Stimulated activated naive B cell treated with anti-CD40 and anti-IgM and Interleukin-4, amounts not matched to agents 10 μg/mL and 1 μg/mL and 100 μg/mL, for 72 hours (primary cell): ENCODE measurements around the gene VWA5B2.
A peak's percentile ranks its signal among the peaks of the same experiment; 100 is the strongest.

ENCODE experiments used
- ATAC-seq, 2 donors: fragments of 150-1000 bp; cut with Tn5 transposase; replicated peaks; 2 replicates each; pipeline ENCODE4 v1.10.0; 2021; ENCODE audit warnings: moderate library complexity in 1 of 2
- DNase-seq: peaks from one replicate; pipeline ENCODE4 v3.0.0; 2021
- H3K27ac Mint-ChIP-seq: one replicate; pipeline ENCODE4 v1.8.0; 2022; ENCODE audit warnings: mild to moderate bottlenecking, mixed read lengths
- H3K27me3 Mint-ChIP-seq, 2 donors: one replicate each; pipeline ENCODE4 v1.8.0; 2022; ENCODE audit warnings: mixed read lengths in 2 of 2
- H3K36me3 Mint-ChIP-seq, 2 donors: one replicate each; pipeline ENCODE4 v1.8.0; 2022; ENCODE audit warnings: mixed read lengths in 2 of 2, mild to moderate bottlenecking in 1 of 2
- H3K4me1 Mint-ChIP-seq, 2 donors: one replicate each; pipeline ENCODE4 v1.8.0; 2022; ENCODE audit warnings: mixed read lengths in 2 of 2, mild to moderate bottlenecking in 1 of 2
- H3K4me3 Mint-ChIP-seq, 2 donors: one replicate each; pipeline ENCODE4 v1.8.0; 2022; ENCODE audit warnings: mild to moderate bottlenecking in 2 of 2, mixed read lengths in 2 of 2, moderate library complexity in 1 of 2
- H3K9me3 Mint-ChIP-seq, 2 donors: one replicate each; pipeline ENCODE4 v1.8.0; 2022; ENCODE audit warnings: mixed read lengths in 2 of 2, mild to moderate bottlenecking in 1 of 2

Gene VWA5B2

DNA sequence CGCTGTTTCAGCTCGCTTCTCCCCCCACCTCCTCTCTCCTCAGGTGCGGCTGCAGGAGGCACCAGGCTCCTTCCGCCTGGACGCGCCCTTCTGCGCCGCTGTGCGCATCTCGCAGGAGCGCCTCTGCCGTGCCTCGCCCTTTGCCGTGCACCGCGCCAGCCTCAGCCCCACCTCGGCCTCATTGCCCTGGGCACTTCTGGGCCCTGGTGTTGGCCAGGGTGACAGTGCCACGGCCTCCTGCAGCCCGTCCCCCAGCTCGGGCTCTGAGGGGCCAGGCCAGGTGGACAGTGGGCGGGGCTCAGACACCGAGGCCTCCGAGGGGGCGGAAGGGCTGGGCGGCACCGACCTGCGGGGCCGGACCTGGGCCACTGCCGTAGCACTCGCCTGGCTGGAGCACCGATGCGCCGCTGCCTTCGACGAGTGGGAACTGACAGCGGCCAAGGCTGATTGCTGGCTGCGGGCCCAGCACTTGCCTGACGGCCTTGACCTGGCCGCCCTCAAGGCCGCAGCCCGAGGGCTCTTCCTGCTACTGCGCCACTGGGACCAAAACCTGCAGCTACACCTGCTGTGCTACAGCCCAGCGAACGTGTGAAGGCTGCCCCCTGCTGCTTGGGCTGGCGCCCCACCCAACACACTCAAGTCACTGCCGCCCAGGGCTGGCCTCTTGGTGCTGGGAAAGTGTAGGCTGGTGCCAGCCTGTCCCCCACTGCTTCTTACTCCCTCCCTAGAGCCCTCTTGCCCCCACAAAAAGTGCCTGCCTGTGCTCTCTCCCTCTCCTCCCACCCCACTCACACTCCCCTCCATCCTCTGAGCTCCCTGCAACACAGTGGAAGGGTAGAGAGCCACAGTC is 12.3 kb downstream of the VWA5B2 start:
- Mint-ChIP-seq H3K27me3 (no peaks in the 10 kb centered on the region), H3K27ac (no peak overlapping the region), H3K9me3 (no peaks in the 10 kb centered on the region), H3K36me3 (peaks cover 21 to 33% of the 10 kb centered on the region in 2 donors), H3K4me1 (peaks cover 0 to 7% of the 10 kb centered on the region in 2 donors), H3K4me3 (no peak overlapping the region)
- DNase-seq (no peak), ATAC-seq (peak; percentile 51 to 55)

DNA sequence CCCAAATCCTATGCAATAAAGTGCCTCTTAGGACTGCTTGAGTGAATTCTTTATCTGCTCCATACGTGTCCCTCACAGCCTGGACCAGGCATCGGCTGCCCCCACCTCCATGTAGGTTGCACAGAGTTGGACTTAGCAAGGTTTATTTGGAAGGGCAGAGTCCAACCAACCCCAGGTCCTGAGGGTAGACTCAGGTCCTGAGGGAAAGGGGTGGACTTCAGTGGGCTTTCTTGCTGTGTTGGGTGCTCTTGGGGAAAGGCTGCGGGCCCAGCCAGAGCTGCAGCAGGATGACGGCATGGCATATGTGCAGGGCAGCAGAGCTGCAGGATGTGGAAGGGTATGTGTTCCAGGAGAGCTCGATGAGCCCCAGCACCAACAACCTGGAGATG is 12.9 kb downstream of the VWA5B2 start:
- Mint-ChIP-seq H3K36me3 (peaks cover 21 to 33% of the 10 kb centered on the region in 2 donors), H3K9me3 (no peaks in the 10 kb centered on the region), H3K27ac (no peak overlapping the region), H3K4me1 (peaks cover 0 to 7% of the 10 kb centered on the region in 2 donors), H3K27me3 (no peaks in the 10 kb centered on the region), H3K4me3 (no peak overlapping the region)
- ATAC-seq, result no peak
- no peak for DNase-seq

DNA sequence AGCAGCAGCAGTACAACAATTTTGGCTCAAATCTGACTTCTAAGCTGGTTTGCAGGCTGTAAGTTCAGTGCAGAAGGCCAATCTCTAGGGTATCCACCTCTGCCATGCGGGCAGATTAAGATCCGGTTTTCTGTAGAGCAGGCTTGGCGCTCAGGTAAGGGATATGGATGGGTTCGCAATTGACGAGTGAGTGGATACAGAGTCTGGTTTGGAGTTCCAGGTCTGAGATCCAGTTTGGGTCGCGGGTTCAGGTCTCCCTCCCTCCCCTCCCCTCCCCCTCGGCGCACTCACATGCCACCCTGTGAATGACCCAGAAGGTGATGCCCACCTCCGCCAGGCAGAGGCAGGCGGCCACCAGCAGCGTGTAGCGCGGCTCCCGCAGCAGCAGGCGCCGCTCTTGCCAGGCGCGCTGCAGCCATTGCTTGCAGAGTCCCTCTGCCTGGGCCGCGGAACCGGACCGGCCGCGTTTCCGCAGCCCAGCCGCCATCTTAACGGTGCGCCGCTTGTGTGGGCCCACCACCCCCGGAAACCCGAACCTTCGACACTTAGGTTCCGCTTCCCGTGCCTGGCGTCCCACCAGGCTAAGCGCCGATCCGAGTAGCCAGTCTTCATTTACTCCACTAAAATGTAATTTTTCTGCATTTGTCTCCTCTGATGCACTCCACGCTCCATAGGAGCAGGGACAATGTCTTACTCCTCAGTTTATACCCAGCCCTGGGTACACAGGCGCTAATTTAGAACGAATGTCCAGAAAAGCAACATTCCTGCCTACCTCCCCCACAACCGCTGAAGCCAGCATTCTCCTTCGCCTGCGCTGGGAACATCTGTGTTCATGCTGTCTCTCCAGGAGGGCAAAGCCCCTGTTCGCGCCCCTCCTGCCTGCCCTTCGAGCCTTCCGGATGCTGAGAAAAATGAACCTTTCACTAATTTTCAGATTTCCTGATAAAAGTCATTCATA is 19.3 kb downstream of the VWA5B2 start, which contains the start of gene ALG3:
ALG3 (minus strand) TSS at position 509 of the 958 bp plus-strand sequence; CDS start at position 487, 22 bp downstream.
- H3K9me3 Mint-ChIP-seq, result no peaks in the 10 kb centered on the region
- peak within 1 kb of the TSS; percentile 100 for H3K27ac Mint-ChIP-seq
- peak; percentile 63 to 65 for ATAC-seq
- peaks cover 13 to 19% of the 10 kb centered on the region in 2 donors for H3K36me3 Mint-ChIP-seq
- peak; percentile 79 for DNase-seq
- peaks cover 13 to 23% of the 10 kb centered on the region in 2 donors for H3K4me1 Mint-ChIP-seq
- peak within 1 kb of the TSS; percentile 91 to 99 for H3K4me3 Mint-ChIP-seq
- no peaks in the 10 kb centered on the region for H3K27me3 Mint-ChIP-seq

DNA sequence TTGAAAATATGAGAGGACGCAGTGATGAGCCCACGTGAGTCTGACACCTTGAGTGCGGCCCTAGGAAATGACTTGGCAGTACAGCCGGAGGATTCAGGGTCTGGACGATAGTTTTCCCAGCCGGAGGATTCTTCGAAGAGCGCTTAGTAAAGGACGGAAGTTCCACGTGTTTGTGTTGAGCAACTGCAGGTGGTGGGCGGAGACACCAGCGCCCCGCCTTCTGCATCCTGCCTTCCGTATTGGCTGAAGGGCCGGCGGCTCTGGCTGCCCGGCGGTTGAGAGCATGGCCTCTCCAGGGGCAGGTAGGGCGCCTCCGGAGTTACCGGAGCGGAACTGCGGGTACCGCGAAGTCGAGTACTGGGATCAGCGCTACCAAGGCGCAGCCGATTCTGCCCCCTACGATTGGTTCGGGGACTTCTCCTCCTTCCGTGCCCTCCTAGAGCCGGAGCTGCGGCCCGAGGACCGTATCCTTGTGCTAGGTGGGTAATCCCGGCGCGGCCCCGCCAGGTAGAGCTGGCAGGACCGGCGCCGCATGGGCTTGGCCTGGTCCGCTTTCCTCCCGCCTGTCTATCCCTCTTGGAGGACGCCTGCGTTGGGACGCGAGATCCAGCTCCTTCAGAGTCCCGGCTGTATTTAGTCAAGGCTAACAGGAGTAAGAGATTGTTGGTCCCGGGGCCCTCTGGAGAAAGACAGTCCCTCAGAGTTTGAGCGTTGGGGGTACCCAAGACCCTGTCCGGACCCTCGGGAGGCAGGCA is 20.2 kb downstream of the VWA5B2 start, which contains the start of gene EEF1AKMT4:
EEF1AKMT4 (plus strand) TSS at position 261 of the 755 bp plus-strand sequence; CDS start at position 284, 23 bp downstream.
- DNase-seq (peak; percentile 91), ATAC-seq (peak; percentile 88 to 92)
- peaks cover 10 to 23% of the 10 kb centered on the region in 2 donors for H3K4me1 Mint-ChIP-seq
- no peaks in the 10 kb centered on the region for H3K27me3 Mint-ChIP-seq
- H3K9me3 Mint-ChIP-seq, result no peaks in the 10 kb centered on the region
- peaks cover 9 to 12% of the 10 kb centered on the region in 2 donors for H3K36me3 Mint-ChIP-seq
- H3K4me3 Mint-ChIP-seq, result peak within 1 kb of the TSS; percentile 91 to 99
- H3K27ac Mint-ChIP-seq, result peak within 1 kb of the TSS; percentile 100

DNA sequence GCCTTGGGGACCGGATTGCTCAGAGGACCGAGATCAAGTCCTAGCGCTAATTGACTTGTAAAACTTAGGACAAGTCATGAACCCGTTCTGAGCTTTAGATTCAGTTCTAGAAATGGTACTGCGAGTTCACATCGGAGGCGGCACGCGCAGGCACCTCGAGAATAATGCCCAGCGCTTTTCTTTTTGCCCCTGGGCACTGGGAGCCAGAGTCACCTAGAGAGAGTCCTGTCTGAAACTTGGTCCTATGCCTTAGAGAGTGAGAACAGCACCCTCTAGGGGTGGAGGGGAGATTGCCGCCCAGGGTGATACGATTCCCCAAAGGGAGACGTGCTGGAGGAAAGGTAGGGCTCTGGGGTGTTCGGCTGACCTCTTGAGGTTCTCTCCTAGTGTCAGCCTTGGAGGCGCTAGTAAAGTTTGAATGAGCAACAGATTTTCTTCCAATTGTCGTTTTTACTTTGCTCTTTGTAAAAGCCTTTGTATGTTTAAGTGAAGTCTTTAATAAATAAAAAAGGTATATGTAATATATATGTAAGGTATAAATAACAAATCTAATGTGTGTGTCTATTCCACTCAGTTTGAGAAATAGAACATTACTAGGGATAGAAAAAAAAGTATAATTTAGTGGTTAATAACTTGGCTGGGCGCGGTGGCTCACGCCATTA is 20.9 kb downstream of the VWA5B2 start:
- Mint-ChIP-seq H3K4me1 (peaks cover 8 to 23% of the 10 kb centered on the region in 2 donors), H3K36me3 (peaks cover 2 to 5% of the 10 kb centered on the region in 2 donors), H3K4me3 (peak overlapping the region; percentile 91 to 99), H3K27me3 (no peaks in the 10 kb centered on the region), H3K9me3 (no peaks in the 10 kb centered on the region), H3K27ac (peak overlapping the region; percentile 100)
- DNase-seq, result peak; percentile 85
- peak; percentile 76 to 78 for ATAC-seq

DNA sequence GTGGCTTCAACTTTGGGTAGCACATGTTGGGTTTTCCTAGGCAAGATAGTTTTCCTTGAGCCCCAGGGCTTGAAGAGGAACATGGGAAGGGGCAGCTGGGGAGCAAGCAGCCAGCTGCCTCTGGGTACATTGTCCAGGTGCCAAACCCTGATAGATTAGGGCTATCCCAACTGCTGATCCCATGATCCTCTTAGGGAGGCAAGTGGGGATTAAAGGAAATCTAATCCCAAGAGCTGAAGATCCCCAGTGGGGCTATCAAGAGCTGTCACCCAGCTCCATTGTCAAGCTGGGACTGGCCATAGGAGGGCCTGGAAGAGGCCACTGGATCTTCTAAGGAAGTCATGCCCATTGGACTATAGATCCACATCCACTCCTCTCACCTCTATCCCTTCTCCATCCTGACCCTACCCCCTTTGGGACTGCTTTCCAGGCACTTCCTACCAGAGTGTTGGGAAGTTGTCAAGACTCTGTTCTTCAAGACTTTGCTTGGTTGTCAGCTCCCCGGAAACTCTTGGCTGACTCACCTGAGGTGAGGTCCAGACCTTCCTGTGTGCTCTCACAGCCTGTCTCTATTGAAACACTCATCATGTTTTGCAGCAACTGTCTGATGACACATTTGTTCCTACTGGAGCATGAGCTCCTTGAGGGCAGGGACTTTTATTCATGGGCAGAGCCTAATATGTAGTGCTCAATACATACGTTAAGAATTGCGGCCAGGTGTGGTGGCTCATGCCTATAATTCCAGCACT is 26.1 kb downstream of the VWA5B2 start:
- DNase-seq (no peak), ATAC-seq (no peak)
- Mint-ChIP-seq H3K4me1 (peaks cover 6% of the 10 kb centered on the region in 2 donors), H3K9me3 (no peaks in the 10 kb centered on the region), H3K36me3 (peaks cover 8 to 21% of the 10 kb centered on the region in 2 donors), H3K27ac (no peak overlapping the region), H3K4me3 (no peak overlapping the region), H3K27me3 (peaks cover 17 to 18% of the 10 kb centered on the region in 2 donors)

DNA sequence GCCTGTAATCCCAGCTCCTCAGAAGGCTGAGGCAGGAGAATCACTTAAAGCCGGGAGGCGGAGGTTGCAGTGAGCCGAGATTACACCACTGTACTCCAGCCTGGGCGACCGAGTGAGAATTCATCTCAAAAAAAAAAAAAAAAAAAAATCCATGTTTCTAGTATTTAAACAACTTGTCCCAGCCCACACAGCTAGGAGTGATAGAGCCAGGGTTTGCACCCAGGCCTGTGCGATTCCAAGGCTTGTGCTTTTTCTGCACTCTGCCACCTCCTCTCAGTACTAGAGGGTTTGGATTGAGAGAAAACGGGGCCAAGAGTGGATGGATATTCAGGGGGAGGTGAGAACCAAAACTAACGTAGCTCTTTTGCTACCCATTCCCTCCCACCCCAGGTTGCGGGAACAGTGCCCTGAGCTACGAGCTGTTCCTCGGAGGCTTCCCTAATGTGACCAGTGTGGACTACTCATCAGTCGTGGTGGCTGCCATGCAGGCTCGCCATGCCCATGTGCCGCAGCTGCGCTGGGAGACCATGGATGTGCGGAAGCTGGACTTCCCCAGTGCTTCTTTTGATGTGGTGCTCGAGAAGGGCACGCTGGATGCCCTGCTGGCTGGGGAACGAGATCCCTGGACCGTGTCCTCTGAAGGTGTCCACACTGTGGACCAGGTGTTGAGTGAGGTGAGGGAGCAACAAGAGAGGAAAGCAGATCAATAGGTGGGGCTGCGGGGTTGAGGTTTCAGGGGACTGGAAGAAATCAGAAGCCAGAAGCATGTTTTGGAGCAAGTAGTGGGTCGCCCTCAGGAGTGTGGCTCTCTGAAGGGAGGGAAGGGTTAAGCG is 27.9 kb downstream of the VWA5B2 start:
- Mint-ChIP-seq H3K36me3 (peaks cover 8 to 22% of the 10 kb centered on the region in 2 donors), H3K4me1 (peaks cover 14 to 16% of the 10 kb centered on the region in 2 donors), H3K27ac (no peak overlapping the region), H3K27me3 (peaks cover 26 to 31% of the 10 kb centered on the region in 2 donors), H3K4me3 (no peak overlapping the region), H3K9me3 (no peaks in the 10 kb centered on the region)
- ATAC-seq, result no peak
- DNase-seq, result no peak

DNA sequence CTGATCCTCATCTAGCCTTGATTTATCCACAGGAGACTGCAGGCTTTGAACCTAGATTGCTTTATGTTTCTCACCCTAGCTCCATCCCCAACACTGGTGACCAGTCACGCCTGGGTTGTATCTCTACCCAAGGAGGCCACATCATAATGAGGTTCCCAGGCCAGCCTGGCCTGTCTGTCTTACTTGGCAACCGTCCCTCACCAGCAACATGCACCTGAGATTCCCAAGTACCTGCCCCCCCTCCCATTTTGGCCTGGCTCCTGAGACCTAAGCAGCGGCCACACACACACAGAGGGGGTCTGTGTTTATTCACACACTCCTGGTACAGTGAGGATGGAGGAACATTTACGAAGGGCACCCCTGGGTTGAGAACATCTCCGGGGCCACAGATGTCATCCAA is 29.5 kb downstream of the VWA5B2 start:
- DNase-seq (no peak), ATAC-seq (no peak)
- peaks cover 9 to 22% of the 10 kb centered on the region in 2 donors for H3K36me3 Mint-ChIP-seq
- peaks cover 17 to 18% of the 10 kb centered on the region in 2 donors for H3K4me1 Mint-ChIP-seq
- H3K27ac Mint-ChIP-seq, result no peak overlapping the region
- no peak overlapping the region for H3K4me3 Mint-ChIP-seq
- no peaks in the 10 kb centered on the region for H3K9me3 Mint-ChIP-seq
- H3K27me3 Mint-ChIP-seq, result peaks cover 38 to 45% of the 10 kb centered on the region in 2 donors

DNA sequence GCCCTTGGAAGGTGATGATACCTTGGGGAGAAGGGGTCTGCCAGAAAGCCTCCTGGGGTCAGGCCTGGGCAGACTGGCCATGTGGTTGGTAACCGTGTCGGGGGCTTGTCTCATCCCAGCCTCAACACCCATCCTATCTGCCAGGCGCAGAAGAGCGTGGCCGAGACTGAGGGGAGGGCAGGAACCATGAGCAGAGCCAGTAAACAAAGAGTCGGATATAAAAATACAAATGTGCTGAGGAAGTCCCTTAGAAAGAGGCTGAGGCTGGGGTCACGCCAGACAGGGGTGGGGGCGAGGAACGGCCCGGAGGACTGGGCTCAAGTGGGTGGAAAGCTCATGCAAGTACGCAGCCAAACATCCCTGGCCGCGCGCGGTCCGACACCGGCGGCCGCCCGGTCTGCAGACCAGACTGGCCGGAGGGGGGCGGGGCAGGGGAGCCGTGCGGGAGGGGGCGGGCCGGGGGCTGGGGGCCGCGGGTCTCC is 30.1 kb downstream of the VWA5B2 start:
- Mint-ChIP-seq H3K4me3 (peak overlapping the region; percentile 52 to 65), H3K9me3 (no peaks in the 10 kb centered on the region), H3K4me1 (peaks cover 17 to 18% of the 10 kb centered on the region in 2 donors), H3K27ac (no peak overlapping the region), H3K27me3 (peaks cover 38 to 48% of the 10 kb centered on the region in 2 donors), H3K36me3 (peaks cover 9 to 22% of the 10 kb centered on the region in 2 donors)
- DNase-seq (no peak), ATAC-seq (no peak)

DNA sequence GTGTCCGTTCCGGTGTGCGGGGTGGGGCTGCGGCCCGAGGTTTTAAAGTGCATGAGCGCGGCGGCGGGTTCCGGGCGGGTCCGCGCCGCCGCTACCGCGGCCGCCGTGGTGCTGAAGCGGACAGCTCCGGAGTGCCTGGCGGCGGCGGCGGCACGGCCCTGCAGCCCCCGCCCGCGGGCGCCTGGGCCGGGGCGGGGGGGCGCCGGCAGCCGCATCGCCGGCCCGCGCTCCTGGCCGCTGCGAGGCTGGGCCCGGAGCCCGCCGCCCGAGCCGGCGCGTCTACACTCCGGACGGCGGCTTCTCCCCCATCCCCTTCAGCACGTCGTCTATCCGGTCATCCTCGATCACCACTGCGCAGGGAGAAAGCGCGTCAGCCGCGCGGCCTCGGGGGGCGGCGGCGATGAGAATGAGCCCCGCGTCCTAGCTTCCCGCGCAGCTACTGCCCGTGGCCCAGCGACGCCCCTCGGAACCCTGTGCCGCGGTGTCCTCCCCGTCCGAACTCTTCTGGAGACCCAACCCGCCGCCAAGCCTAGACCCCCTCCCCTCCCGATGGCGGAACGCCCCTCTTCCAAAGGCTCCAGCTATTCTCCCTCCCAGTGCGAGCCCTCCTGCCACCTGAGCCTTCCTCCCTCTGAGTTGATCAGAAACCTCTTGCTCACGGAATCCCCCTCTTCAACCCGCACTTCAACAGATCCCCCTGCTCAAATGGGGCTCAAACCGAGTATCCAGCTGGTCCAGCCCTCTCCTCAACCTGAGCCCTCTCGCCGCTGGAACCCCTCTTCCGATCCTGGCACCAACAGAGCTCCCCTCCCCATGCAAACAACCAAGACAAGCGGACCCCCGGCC is 30.7 kb downstream of the VWA5B2 start:
- H3K4me3 Mint-ChIP-seq, result peak overlapping the region; percentile 67 to 72
- DNase-seq, result no peak

DNA sequence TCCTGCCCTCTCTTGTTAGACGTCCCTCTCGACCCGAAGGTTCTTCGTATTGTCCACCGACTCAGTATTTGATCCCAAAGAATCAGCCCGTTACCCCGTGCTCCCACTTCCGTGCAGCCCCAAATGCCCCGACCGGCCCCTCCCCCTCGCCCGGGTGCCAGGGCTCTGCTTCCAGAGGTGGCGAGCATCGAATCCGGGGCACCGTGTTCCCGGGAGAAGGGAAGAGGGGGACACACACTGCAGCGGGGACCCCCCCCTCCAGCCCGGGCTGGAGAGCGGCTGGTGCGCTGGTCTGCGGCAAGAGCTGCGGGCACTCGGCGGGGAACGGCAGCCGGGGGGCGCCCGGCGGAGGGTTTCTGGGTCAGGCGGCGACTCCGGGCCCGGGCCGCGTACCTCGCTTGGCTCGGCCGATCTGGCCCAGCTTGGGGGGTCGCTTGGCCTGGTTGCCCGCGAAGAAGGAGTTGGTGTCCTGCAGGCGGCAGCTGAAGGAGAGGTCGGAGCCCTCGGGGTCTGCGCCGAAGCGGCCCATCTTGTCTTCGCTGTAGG is 31.4 kb downstream of the VWA5B2 start:
- H3K4me1 Mint-ChIP-seq, result peaks cover 17 to 18% of the 10 kb centered on the region in 2 donors
- H3K9me3 Mint-ChIP-seq, result no peaks in the 10 kb centered on the region
- peak overlapping the region; percentile 67 to 72 for H3K4me3 Mint-ChIP-seq
- peaks cover 38 to 60% of the 10 kb centered on the region in 2 donors for H3K27me3 Mint-ChIP-seq
- H3K36me3 Mint-ChIP-seq, result peaks cover 9 to 22% of the 10 kb centered on the region in 2 donors
- peak overlapping the region; percentile 83 for H3K27ac Mint-ChIP-seq
- no peak for DNase-seq
- no peak for ATAC-seq

More for the DNA sequence above, 30.7 kb downstream of the VWA5B2 start:
- peaks cover 38 to 54% of the 10 kb centered on the region in 2 donors for H3K27me3 Mint-ChIP-seq
- peak; percentile 50 to 67 for ATAC-seq
- H3K36me3 Mint-ChIP-seq, result peaks cover 9 to 22% of the 10 kb centered on the region in 2 donors
- H3K27ac Mint-ChIP-seq, result peak overlapping the region; percentile 83
- H3K4me1 Mint-ChIP-seq, result peaks cover 17 to 18% of the 10 kb centered on the region in 2 donors
- no peaks in the 10 kb centered on the region for H3K9me3 Mint-ChIP-seq
